HepG2 (cell line): ENCODE measurements around the gene PAQR3. TPM values are rescaled to one million over a fixed set of nuclear protein-coding genes. Genes with fewer than 3 reads are reported as not detected.

Experiments
- ATAC-seq: fragments of 200-7000 bp; cut with Tn5 transposase; 3 replicates; pipeline ENCODE4 v1.9.1; 2020; ENCODE audit warnings: mild to moderate bottlenecking, moderate library complexity
- BruUV-seq: library from RNA; stranded (reverse); fragments of 400-500 nt; replicated peaks from 2 replicates; lab custom pipeline; 2021; lab: Mats Ljungman, UMichigan
- CTCF ChIA-PET: fragments of 300-600 bp; formaldehyde crosslinking; extraction: SDS; loops from one replicate; lab custom pipeline; 2021; ENCODE audit warnings: low total read pairs, inconsistent platforms, low intra/inter-chr PET ratio; lab: Yijun Ruan, JAX
- POLR2A ChIA-PET: fragments of 350-600 bp; sonication (Branson Sonifier 250); formaldehyde crosslinking; loops from one replicate; lab custom pipeline; 2020; ENCODE audit warnings: antibody characterized with exemption, inconsistent platforms; lab: Yijun Ruan, JAX
- DNase-seq: peaks from one replicate; pipeline ENCODE4 v3.0.0-alpha.2; 2015; ENCODE audit warnings: low spot score
- FAIRE-seq: peaks from 3 replicates; lab custom pipeline; 2011; peaks lifted over from hg19 to GRCh38; lab: Jason Lieb, UNC
- H2AFZ ChIP-seq: one replicate; pipeline ENCODE4 v1.6.1; 2011; ENCODE audit warnings: low read length, inconsistent platforms
- H3K27ac ChIP-seq: fragments of 300-600 bp; 3 replicates; pipeline ENCODE4 v1.8.0; 2011; ENCODE audit warnings: mixed run types, mild to moderate bottlenecking, mixed read lengths, low read length, inconsistent platforms; ENCODE audit not compliant: insufficient read depth; ENCODE audit errors: extremely low read length
- H3K27me3 ChIP-seq, 2 experiments: fragments of 200-600 bp in 1 of 2; 2 replicates in 1 of 2; 3 replicates in 1 of 2; pipeline versions ENCODE4 v1.6.0 to v1.8.0; 2011; ENCODE audit warnings: low read length in 2 of 2, mild to moderate bottlenecking in 2 of 2, moderate library complexity in 2 of 2, inconsistent platforms in 1 of 2; ENCODE audit not compliant: insufficient read depth in 2 of 2, control insufficient read depth in 1 of 2
- H3K36me3 ChIP-seq, 2 experiments: fragments of 200-600 bp in 1 of 2; replicated peaks in 1 of 2; 2 replicates in 1 of 2; 3 replicates in 1 of 2; pipeline versions ENCODE4 v1.5.1 to v1.8.0; 2011; ENCODE audit warnings: low read length in 2 of 2, inconsistent platforms in 1 of 2; ENCODE audit not compliant: insufficient read depth in 2 of 2, control insufficient read depth in 1 of 2
- H3K4me1 ChIP-seq: 2 replicates; pipeline ENCODE4 v1.5.1; 2012; ENCODE audit warnings: low read length, inconsistent platforms; ENCODE audit not compliant: insufficient read depth
- H3K4me2 ChIP-seq: 2 replicates; pipeline ENCODE4 v1.6.0; 2011; ENCODE audit warnings: low read depth, low read length, inconsistent platforms
- H3K4me3 ChIP-seq, 3 experiments: fragments of 200-600 bp in 1 of 3; sonication (generic), shearing (Covaris generic) in 1 of 3; replicated peaks in 1 of 3; 2 replicates each; pipeline ENCODE4 v1.5.1; 2011 to 2016; ENCODE audit warnings: low read length in 3 of 3, inconsistent platforms in 2 of 3, low read depth in 2 of 3, mild to moderate bottlenecking in 2 of 3, control low read depth in 1 of 3, mixed read lengths in 1 of 3; ENCODE audit not compliant: insufficient read depth in 1 of 3
- H3K79me2 ChIP-seq: one replicate; pipeline ENCODE4 v1.6.1; 2011; ENCODE audit warnings: low read length, inconsistent platforms; ENCODE audit not compliant: insufficient read depth
- H3K9ac ChIP-seq: 2 replicates; pipeline ENCODE4 v1.6.0; 2011; ENCODE audit warnings: mild to moderate bottlenecking, low read depth, low read length, inconsistent platforms; ENCODE audit not compliant: insufficient read depth
- H3K9me3 ChIP-seq: 2 replicates; pipeline ENCODE4 v1.5.1; 2012; ENCODE audit warnings: mild to moderate bottlenecking, low read length
- H4K20me1 ChIP-seq: 2 replicates; pipeline ENCODE4 v1.6.0; 2011; ENCODE audit warnings: inconsistent platforms, mild to moderate bottlenecking, low read length, moderate library complexity; ENCODE audit not compliant: insufficient read depth
- IRF9 ChIP-seq: sonication (generic); formaldehyde crosslinking; IDR thresholded peaks from 2 replicates; pipeline ENCODE4 v1.8.0; 2022; ENCODE audit warnings: missing genetic modification reagents, mild to moderate bottlenecking, borderline replicate concordance
- MBNL3 ChIP-seq: fragments of 250-450 bp; sonication (Bioruptor Pico); conservative IDR thresholded peaks from 2 replicates; pipeline ENCODE4 v1.8.0; 2022; ENCODE audit warnings: mild to moderate bottlenecking, inconsistent platforms
- NFRKB ChIP-seq: fragments of 450-650 bp; IDR thresholded peaks from 2 replicates; pipeline ENCODE4 v1.6.1; 2017
- PHF8 ChIP-seq: sonication (generic); formaldehyde crosslinking; IDR thresholded peaks from 2 replicates; pipeline ENCODE4 v1.5.0; 2020; ENCODE audit warnings: missing genetic modification reagents
- RFXAP ChIP-seq: sonication (generic); formaldehyde crosslinking; IDR thresholded peaks from 2 replicates; pipeline ENCODE4 v1.4.0; 2020; ENCODE audit warnings: missing genetic modification reagents, borderline replicate concordance
- TBL1XR1 ChIP-seq: fragments of 150-350 bp; IDR thresholded peaks from 2 replicates; pipeline ENCODE4 v1.6.1; 2014; ENCODE audit warnings: borderline replicate concordance, low read length; ENCODE audit not compliant: partially characterized antibody
- ZNF24 ChIP-seq: fragments of 450-650 bp; IDR thresholded peaks from 2 replicates; pipeline ENCODE4 v1.6.1; 2017; ENCODE audit warnings: antibody characterized with exemption, mild to moderate bottlenecking
- ZNF572 ChIP-seq: sonication (generic); formaldehyde crosslinking; IDR thresholded peaks from 2 replicates; pipeline ENCODE4 v1.5.1; 2020; ENCODE audit warnings: mild to moderate bottlenecking, missing genetic modification reagents
- ZNF614 ChIP-seq: IDR thresholded peaks from 2 replicates; pipeline ENCODE4 v1.6.1; 2018; ENCODE audit warnings: missing biosample characterization, missing genetic modification reagents, inconsistent platforms, borderline replicate concordance
- ZNF746 ChIP-seq: sonication (generic); formaldehyde crosslinking; IDR thresholded peaks from 2 replicates; pipeline ENCODE4 v1.8.0; 2022; ENCODE audit warnings: mild to moderate bottlenecking, missing genetic modification reagents
- ZSCAN22 ChIP-seq: sonication (generic); formaldehyde crosslinking; IDR thresholded peaks from 2 replicates; pipeline ENCODE4 v1.4.0; 2020; ENCODE audit warnings: mild to moderate bottlenecking, missing genetic modification reagents
- ZSCAN31 ChIP-seq: sonication (generic); formaldehyde crosslinking; IDR thresholded peaks from 2 replicates; pipeline ENCODE4 v1.5.0; 2020; ENCODE audit warnings: low read depth, mild to moderate bottlenecking, missing genetic modification reagents
- in situ Hi-C: cut with HindIII; loops from 2 replicates; pipeline ENCODE4 v1.10.0; 2017; ENCODE audit warnings: low pct_unique_long_range_greater_than_20kb; ENCODE audit not compliant: extremely low pct_ligation_motif_present
- intact Hi-C: fragments of 100-400 bp; cut with micrococcal nuclease; formaldehyde crosslinking; loops from one replicate; pipeline ENCODE4 v1.10.0; 2022; ENCODE audit not compliant: unreplicated experiment
- polyA plus RNA-seq, 8 experiments: library from polyadenylated mRNA; depleted of rRNA in 3 of 8; stranded (reverse) in 7 of 8; unstranded in 1 of 8; fragments of >200 nt; fragmentation: Illumina TruSeq in 4 of 8; extraction: Trizol in 4 of 8; gene quantifications; 2 replicates each; pipeline versions ENCODE4 v1.2.1 to v1.2.3, GENCODE V29; 2011 to 2016; ENCODE audit warnings: low read depth in 4 of 8, missing spikeins in 1 of 8, mixed read lengths in 1 of 8; ENCODE audit not compliant: insufficient read depth in 1 of 8
- total RNA-seq, 5 experiments: library from RNA; depleted of rRNA; stranded (reverse); fragments of >200 nt; fragmentation: Illumina TruSeq; extraction: Trizol; gene quantifications; 2 replicates each; pipeline ENCODE4 v1.2.3, GENCODE V29; 2016; ENCODE audit warnings: low read depth in 1 of 5
- TF ChIP-seq, protein P1 (sequence below): IDR thresholded peaks from 2 replicates; pipeline ENCODE4 v1.6.1; 2016; ENCODE audit warnings: mild to moderate bottlenecking
- TF ChIP-seq, protein P2 (sequence below): sonication (generic); formaldehyde crosslinking; IDR thresholded peaks from 2 replicates; pipeline ENCODE4 v1.4.0; 2020; ENCODE audit warnings: missing genetic modification reagents, borderline replicate concordance
- TF ChIP-seq, protein P3 (sequence below): sonication (generic); formaldehyde crosslinking; IDR thresholded peaks from 2 replicates; pipeline ENCODE4 v1.4.0; 2020; ENCODE audit warnings: mild to moderate bottlenecking, missing genetic modification reagents

Gene PAQR3
- total and polyA plus RNA-seq, 2 of the 13 experiments (the other 11 are each of a cell fraction or from before 2014, with no cell fraction given) = 9.9 to 13.6 TPM

DNA sequence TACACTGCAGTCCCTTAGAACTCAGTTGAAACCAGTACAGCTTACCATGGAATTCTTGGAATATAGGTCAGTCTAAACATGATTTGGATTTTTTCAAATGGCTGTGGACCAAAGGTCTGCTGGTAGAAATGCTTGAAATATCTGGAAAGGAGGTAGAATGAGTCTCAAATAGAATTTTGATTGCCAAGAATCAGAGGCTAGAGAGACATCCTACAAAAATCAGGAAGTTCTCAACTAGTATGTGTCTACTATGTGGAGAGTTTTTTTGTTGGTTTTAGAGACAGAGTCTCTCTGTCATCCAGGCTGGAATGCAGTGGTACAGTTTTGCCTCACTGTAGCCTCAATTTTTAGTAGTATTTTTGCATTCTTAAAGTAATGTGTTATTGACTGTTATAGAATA, 53.6 kb downstream of the PAQR3 start:
- Histone ChIP-seq H3K4me3 (no peak overlapping the region), H3K27me3 (no peaks in the 10 kb centered on the region), H3K4me2 (no peak overlapping the region), H3K36me3 (peaks cover 0 to 3% of the 10 kb centered on the region in 2 experiments; a peak in 1 of 5 replicates), H2AFZ (no peak overlapping the region), H3K27ac (no peak overlapping the region), H3K9ac (no peak overlapping the region), H3K4me1 (no peaks in the 10 kb centered on the region), H4K20me1 (no peaks in the 10 kb centered on the region), H3K79me2 (no peaks in the 10 kb centered on the region), H3K9me3 (no peaks in the 10 kb centered on the region)
- in situ Hi-C loops = no loop called here
- DNase-seq (no peak), ATAC-seq (no peak), FAIRE-seq (no peak)
- intact Hi-C loops = no loop called here
- BruUV-seq = no TSS peak
- ChIA-PET POLR2A (no interaction called here), CTCF (no interaction called here)
- TF ChIP-seq, protein P1, sequence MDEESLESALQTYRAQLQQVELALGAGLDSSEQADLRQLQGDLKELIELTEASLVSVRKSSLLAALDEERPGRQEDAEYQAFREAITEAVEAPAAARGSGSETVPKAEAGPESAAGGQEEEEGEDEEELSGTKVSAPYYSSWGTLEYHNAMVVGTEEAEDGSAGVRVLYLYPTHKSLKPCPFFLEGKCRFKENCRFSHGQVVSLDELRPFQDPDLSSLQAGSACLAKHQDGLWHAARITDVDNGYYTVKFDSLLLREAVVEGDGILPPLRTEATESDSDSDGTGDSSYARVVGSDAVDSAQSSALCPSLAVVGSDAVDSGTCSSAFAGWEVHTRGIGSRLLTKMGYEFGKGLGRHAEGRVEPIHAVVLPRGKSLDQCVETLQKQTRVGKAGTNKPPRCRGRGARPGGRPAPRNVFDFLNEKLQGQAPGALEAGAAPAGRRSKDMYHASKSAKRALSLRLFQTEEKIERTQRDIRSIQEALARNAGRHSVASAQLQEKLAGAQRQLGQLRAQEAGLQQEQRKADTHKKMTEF (CRISPR knock-in tag) = no peak
- TF ChIP-seq, protein P2, sequence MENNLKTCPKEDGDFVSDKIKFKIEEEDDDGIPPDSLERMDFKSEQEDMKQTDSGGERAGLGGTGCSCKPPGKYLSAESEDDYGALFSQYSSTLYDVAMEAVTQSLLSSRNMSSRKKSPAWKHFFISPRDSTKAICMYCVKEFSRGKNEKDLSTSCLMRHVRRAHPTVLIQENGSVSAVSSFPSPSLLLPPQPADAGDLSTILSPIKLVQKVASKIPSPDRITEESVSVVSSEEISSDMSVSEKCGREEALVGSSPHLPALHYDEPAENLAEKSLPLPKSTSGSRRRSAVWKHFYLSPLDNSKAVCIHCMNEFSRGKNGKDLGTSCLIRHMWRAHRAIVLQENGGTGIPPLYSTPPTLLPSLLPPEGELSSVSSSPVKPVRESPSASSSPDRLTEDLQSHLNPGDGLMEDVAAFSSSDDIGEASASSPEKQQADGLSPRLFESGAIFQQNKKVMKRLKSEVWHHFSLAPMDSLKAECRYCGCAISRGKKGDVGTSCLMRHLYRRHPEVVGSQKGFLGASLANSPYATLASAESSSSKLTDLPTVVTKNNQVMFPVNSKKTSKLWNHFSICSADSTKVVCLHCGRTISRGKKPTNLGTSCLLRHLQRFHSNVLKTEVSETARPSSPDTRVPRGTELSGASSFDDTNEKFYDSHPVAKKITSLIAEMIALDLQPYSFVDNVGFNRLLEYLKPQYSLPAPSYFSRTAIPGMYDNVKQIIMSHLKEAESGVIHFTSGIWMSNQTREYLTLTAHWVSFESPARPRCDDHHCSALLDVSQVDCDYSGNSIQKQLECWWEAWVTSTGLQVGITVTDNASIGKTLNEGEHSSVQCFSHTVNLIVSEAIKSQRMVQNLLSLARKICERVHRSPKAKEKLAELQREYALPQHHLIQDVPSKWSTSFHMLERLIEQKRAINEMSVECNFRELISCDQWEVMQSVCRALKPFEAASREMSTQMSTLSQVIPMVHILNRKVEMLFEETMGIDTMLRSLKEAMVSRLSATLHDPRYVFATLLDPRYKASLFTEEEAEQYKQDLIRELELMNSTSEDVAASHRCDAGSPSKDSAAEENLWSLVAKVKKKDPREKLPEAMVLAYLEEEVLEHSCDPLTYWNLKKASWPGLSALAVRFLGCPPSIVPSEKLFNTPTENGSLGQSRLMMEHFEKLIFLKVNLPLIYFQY (CRISPR knock-in tag) = no peak
- TF ChIP-seq, protein P3, sequence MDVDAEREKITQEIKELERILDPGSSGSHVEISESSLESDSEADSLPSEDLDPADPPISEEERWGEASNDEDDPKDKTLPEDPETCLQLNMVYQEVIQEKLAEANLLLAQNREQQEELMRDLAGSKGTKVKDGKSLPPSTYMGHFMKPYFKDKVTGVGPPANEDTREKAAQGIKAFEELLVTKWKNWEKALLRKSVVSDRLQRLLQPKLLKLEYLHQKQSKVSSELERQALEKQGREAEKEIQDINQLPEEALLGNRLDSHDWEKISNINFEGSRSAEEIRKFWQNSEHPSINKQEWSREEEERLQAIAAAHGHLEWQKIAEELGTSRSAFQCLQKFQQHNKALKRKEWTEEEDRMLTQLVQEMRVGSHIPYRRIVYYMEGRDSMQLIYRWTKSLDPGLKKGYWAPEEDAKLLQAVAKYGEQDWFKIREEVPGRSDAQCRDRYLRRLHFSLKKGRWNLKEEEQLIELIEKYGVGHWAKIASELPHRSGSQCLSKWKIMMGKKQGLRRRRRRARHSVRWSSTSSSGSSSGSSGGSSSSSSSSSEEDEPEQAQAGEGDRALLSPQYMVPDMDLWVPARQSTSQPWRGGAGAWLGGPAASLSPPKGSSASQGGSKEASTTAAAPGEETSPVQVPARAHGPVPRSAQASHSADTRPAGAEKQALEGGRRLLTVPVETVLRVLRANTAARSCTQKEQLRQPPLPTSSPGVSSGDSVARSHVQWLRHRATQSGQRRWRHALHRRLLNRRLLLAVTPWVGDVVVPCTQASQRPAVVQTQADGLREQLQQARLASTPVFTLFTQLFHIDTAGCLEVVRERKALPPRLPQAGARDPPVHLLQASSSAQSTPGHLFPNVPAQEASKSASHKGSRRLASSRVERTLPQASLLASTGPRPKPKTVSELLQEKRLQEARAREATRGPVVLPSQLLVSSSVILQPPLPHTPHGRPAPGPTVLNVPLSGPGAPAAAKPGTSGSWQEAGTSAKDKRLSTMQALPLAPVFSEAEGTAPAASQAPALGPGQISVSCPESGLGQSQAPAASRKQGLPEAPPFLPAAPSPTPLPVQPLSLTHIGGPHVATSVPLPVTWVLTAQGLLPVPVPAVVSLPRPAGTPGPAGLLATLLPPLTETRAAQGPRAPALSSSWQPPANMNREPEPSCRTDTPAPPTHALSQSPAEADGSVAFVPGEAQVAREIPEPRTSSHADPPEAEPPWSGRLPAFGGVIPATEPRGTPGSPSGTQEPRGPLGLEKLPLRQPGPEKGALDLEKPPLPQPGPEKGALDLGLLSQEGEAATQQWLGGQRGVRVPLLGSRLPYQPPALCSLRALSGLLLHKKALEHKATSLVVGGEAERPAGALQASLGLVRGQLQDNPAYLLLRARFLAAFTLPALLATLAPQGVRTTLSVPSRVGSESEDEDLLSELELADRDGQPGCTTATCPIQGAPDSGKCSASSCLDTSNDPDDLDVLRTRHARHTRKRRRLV (CRISPR knock-in tag) = no peak
- TF ChIP-seq RFXAP (CRISPR knock-in tag) (no peak), ZNF746 (CRISPR knock-in tag) (no peak), TBL1XR1 (no peak), ZSCAN22 (CRISPR knock-in tag) (no peak), ZNF572 (no peak), MBNL3 (CRISPR knock-in tag) (no peak), ZNF614 (CRISPR knock-in tag) (no peak), ZSCAN31 (CRISPR knock-in tag) (no peak), NFRKB (no peak), PHF8 (no peak), IRF9 (CRISPR knock-in tag) (no peak), ZNF24 (no peak)
